HAP-1 (cell line): Measurements from ENCODE around the gene SEC23A.
"Not testable (repeated sequence)": the region's sequence is repeated elsewhere in the genome, so short reads cannot be mapped to it uniquely, and the experiment has no call there.

ENCODE experiments used
- DNase-seq, 2 experiments: peaks; one replicate each; pipeline ENCODE4 v3.0.0-alpha.2; 2016 to 2020; ENCODE audit warnings: low spot score in 2 of 2
- H3K27me3 ChIP-seq: fragments of 250-450 bp; sonication (Bioruptor Pico); 2 replicates; pipeline ENCODE4 v1.5.1; 2020; ENCODE audit warnings: low read depth, mild to moderate bottlenecking, moderate library complexity
- H3K36me3 ChIP-seq: fragments of 250-450 bp; sonication (Bioruptor Pico); replicated peaks from 2 replicates; pipeline ENCODE4 v1.5.1; 2020; ENCODE audit warnings: mild to moderate bottlenecking
- H3K4me1 ChIP-seq: fragments of 250-450 bp; sonication (Bioruptor Pico); 2 replicates; pipeline ENCODE4 v1.5.1; 2020; ENCODE audit warnings: mild to moderate bottlenecking
- H3K4me3 ChIP-seq: fragments of 250-450 bp; sonication (Bioruptor Pico); 2 replicates; pipeline ENCODE4 v1.5.1; 2020; ENCODE audit warnings: mild to moderate bottlenecking, moderate library complexity
- H3K9me3 ChIP-seq: fragments of 250-450 bp; sonication (Bioruptor Pico); 2 replicates; pipeline ENCODE4 v1.5.1; 2020; ENCODE audit warnings: mild to moderate bottlenecking, moderate library complexity
- in situ Hi-C: fragments of 300-500 bp; cut with MboI; formaldehyde crosslinking; loops from 3 replicates; pipeline ENCODE4 v1.14.3; 2020; ENCODE audit warnings: low sequenced_read_pairs, inconsistent platforms, mixed read lengths

Gene SEC23A

GRCh38 chr14:39008965-39009364 lies 94.1 kb downstream of the SEC23A start:
- in situ Hi-C loops = loop anchor here (25.0 kb wide), 1 partner anchor 272 kb away; no protein-coding TSS in a partner anchor
- DNase-seq, H3K36me3 ChIP-seq, H3K4me1 ChIP-seq, H3K9me3 ChIP-seq, H3K27me3 ChIP-seq, H3K4me3 ChIP-seq: not testable (repeated sequence)

- no peak overlapping the region for H3K4me3 ChIP-seq
- no peaks in the 10 kb centered on the region for H3K36me3 ChIP-seq
- H3K27me3 ChIP-seq = no peaks in the 10 kb centered on the region
- in situ Hi-C loops = loop anchor here (25.0 kb wide), 1 partner anchor 270 kb away; no protein-coding TSS in a partner anchor
- no peaks in the 10 kb centered on the region for H3K9me3 ChIP-seq
- no peaks in the 10 kb centered on the region; the same call in 1 of the 2 replicates for H3K4me1 ChIP-seq
- DNase-seq = no peak
These were observed 96.2 kb downstream of the SEC23A start for GRCh38 chr14:39006721-39007410.

GRCh38 chr14:39005044-39005880 lies 97.8 kb downstream of the SEC23A start:
- in situ Hi-C loops = loop anchor here (25.0 kb wide), 1 partner anchor 268 kb away; no protein-coding TSS in a partner anchor

GRCh38 chr14:38999949-39000348 lies 103.1 kb downstream of the SEC23A start:
- in situ Hi-C loops = loop anchor here (25.0 kb wide), 1 partner anchor 263 kb away; no protein-coding TSS in a partner anchor
- no peaks in the 10 kb centered on the region for H3K27me3 ChIP-seq
- no peak for DNase-seq

More at GRCh38 chr14:39005044-39005880, 97.8 kb downstream of the SEC23A start:
- DNase-seq = no peak
- H3K9me3 ChIP-seq = no peaks in the 10 kb centered on the region
- H3K4me1 ChIP-seq = no peaks in the 10 kb centered on the region; the same call in 1 of the 2 replicates
- no peak overlapping the region for H3K4me3 ChIP-seq
- no peaks in the 10 kb centered on the region for H3K36me3 ChIP-seq
- no peaks in the 10 kb centered on the region for H3K27me3 ChIP-seq

GRCh38 chr14:38994731-38995130 lies 108.3 kb downstream of the SEC23A start:
- in situ Hi-C loops = no loop called here
- Histone ChIP-seq H3K9me3 (no peaks in the 10 kb centered on the region), H3K4me3 (no peak overlapping the region), H3K27me3 (no peaks in the 10 kb centered on the region), H3K36me3 (no peaks in the 10 kb centered on the region), H3K4me1 (no peaks in the 10 kb centered on the region)
- no peak for DNase-seq

More at GRCh38 chr14:38999949-39000348, 103.1 kb downstream of the SEC23A start:
- no peak overlapping the region for H3K4me3 ChIP-seq
- H3K36me3 ChIP-seq = no peaks in the 10 kb centered on the region
- no peaks in the 10 kb centered on the region for H3K4me1 ChIP-seq
- no peaks in the 10 kb centered on the region for H3K9me3 ChIP-seq

GRCh38 chr14:38993981-38994380 lies 109.1 kb downstream of the SEC23A start:
- no peaks in the 10 kb centered on the region for H3K9me3 ChIP-seq
- H3K4me1 ChIP-seq = no peaks in the 10 kb centered on the region
- no peaks in the 10 kb centered on the region for H3K27me3 ChIP-seq
- H3K36me3 ChIP-seq = no peaks in the 10 kb centered on the region
- in situ Hi-C loops = no loop called here
- no peak for DNase-seq
- H3K4me3 ChIP-seq = no peak overlapping the region

GRCh38 chr14:38992067-38992844 lies 110.8 kb downstream of the SEC23A start:
- Histone ChIP-seq H3K27me3 (no peaks in the 10 kb centered on the region), H3K9me3 (no peaks in the 10 kb centered on the region), H3K4me1 (no peaks in the 10 kb centered on the region), H3K36me3 (no peaks in the 10 kb centered on the region), H3K4me3 (no peak overlapping the region)
- DNase-seq = no peak
- in situ Hi-C loops = no loop called here

GRCh38 chr14:38991299-38991698 lies 111.7 kb downstream of the SEC23A start:
- in situ Hi-C loops = no loop called here
- Histone ChIP-seq H3K4me3 (no peak overlapping the region), H3K4me1 (no peaks in the 10 kb centered on the region), H3K9me3 (no peaks in the 10 kb centered on the region), H3K27me3 (no peaks in the 10 kb centered on the region), H3K36me3 (no peaks in the 10 kb centered on the region)
- no peak for DNase-seq

- H3K36me3 ChIP-seq = no peaks in the 10 kb centered on the region
- in situ Hi-C loops = no loop called here
- H3K27me3 ChIP-seq = no peaks in the 10 kb centered on the region
- no peak overlapping the region for H3K4me3 ChIP-seq
- no peaks in the 10 kb centered on the region for H3K9me3 ChIP-seq
- no peaks in the 10 kb centered on the region for H3K4me1 ChIP-seq
- DNase-seq = no peak
These were observed 113.0 kb downstream of the SEC23A start for GRCh38 chr14:38989922-38990546.

- no peaks in the 10 kb centered on the region for H3K36me3 ChIP-seq
- in situ Hi-C loops = no loop called here
These were observed 115.3 kb downstream of the SEC23A start for GRCh38 chr14:38987781-38988180.

GRCh38 chr14:38982837-38983236 lies 120.2 kb downstream of the SEC23A start:
- no peaks in the 10 kb centered on the region for H3K4me1 ChIP-seq
- 0 out of 2 replicates have a peak, but pooled peaks cover 3% of the 10 kb centered on the region for H3K27me3 ChIP-seq
- in situ Hi-C loops = no loop called here
- no peaks in the 10 kb centered on the region for H3K9me3 ChIP-seq
- DNase-seq = no peak
- H3K36me3 ChIP-seq = no peaks in the 10 kb centered on the region
- H3K4me3 ChIP-seq = no peak overlapping the region

More at GRCh38 chr14:38987781-38988180, 115.3 kb downstream of the SEC23A start:
- no peak for DNase-seq
- Histone ChIP-seq H3K9me3 (no peaks in the 10 kb centered on the region), H3K4me1 (no peaks in the 10 kb centered on the region), H3K4me3 (no peak overlapping the region), H3K27me3 (no peaks in the 10 kb centered on the region)

- Histone ChIP-seq H3K27me3 (0 out of 2 replicates have a peak, but pooled peaks cover 3% of the 10 kb centered on the region), H3K36me3 (no peaks in the 10 kb centered on the region), H3K9me3 (no peaks in the 10 kb centered on the region), H3K4me3 (no peak overlapping the region), H3K4me1 (no peaks in the 10 kb centered on the region)
- in situ Hi-C loops = no loop called here
- no peak for DNase-seq
These were observed 120.8 kb downstream of the SEC23A start for GRCh38 chr14:38982278-38982677.
